Mesenchymal stem cell (in vitro differentiated cells and primary cell): ENCODE results near the gene PWWP2B.
A peak's percentile ranks its signal among the peaks of the same experiment; 100 is the strongest.

Source experiments
- DNase-seq: peaks from one replicate; pipeline ENCODE4 v3.0.0-alpha.2; 2013
- H2AFZ ChIP-seq: one replicate; pipeline ENCODE4 v1.6.1; 2013; ENCODE audit warnings: low read depth, mild to moderate bottlenecking, control low read depth, inconsistent platforms, low read length, moderate library complexity
- H2AK5ac ChIP-seq: 2 replicates; pipeline ENCODE4 v1.6.1; 2013; ENCODE audit warnings: low read length, moderate library complexity, mild to moderate bottlenecking, inconsistent platforms; ENCODE audit not compliant: severe bottlenecking
- H2BK120ac ChIP-seq: one replicate; pipeline ENCODE4 v1.6.1; 2013; ENCODE audit warnings: low read depth, mild to moderate bottlenecking, inconsistent platforms, low read length, moderate library complexity
- H2BK12ac ChIP-seq, 2 experiments: one replicate each; pipeline ENCODE4 v1.6.1; 2013; ENCODE audit warnings: inconsistent platforms in 2 of 2, low read length in 2 of 2, mild to moderate bottlenecking in 2 of 2, moderate library complexity in 2 of 2, control low read depth in 1 of 2
- H2BK15ac ChIP-seq: one replicate; pipeline ENCODE4 v1.6.1; 2013; ENCODE audit warnings: mild to moderate bottlenecking, low read depth, inconsistent platforms; ENCODE audit not compliant: poor library complexity, severe bottlenecking
- H2BK5ac ChIP-seq: 2 replicates; pipeline ENCODE4 v1.6.1; 2013; ENCODE audit warnings: low read depth, mild to moderate bottlenecking, low read length, control low read depth, inconsistent platforms; ENCODE audit not compliant: poor library complexity, severe bottlenecking
- H3K14ac ChIP-seq, 2 experiments: one replicate each; pipeline ENCODE4 v1.6.1; 2013; ENCODE audit warnings: inconsistent platforms in 2 of 2, low read length in 2 of 2, control low read depth in 1 of 2, mild to moderate bottlenecking in 1 of 2, moderate library complexity in 1 of 2
- H3K18ac ChIP-seq, 2 experiments: one replicate each; pipeline ENCODE4 v1.6.1; 2013; ENCODE audit warnings: inconsistent platforms in 2 of 2, low read length in 2 of 2, control low read depth in 1 of 2, low read depth in 1 of 2, mild to moderate bottlenecking in 1 of 2
- H3K23ac ChIP-seq, 2 experiments: one replicate each; pipeline ENCODE4 v1.6.1; 2013; ENCODE audit warnings: inconsistent platforms in 2 of 2, low read length in 2 of 2, mild to moderate bottlenecking in 2 of 2, moderate library complexity in 2 of 2, control low read depth in 1 of 2
- H3K27ac ChIP-seq: 2 replicates; pipeline ENCODE4 v1.5.1; 2013; ENCODE audit warnings: mild to moderate bottlenecking, moderate library complexity, low read length, control low read depth, inconsistent platforms; ENCODE audit not compliant: poor library complexity, severe bottlenecking
- H3K27me3 ChIP-seq, 2 experiments: 2 replicates each; pipeline versions ENCODE4 v1.6.1 to v1.7.0; 2013; ENCODE audit warnings: low read length in 2 of 2, mild to moderate bottlenecking in 2 of 2, moderate library complexity in 2 of 2, control low read depth in 1 of 2, inconsistent platforms in 1 of 2; ENCODE audit not compliant: control insufficient read depth in 1 of 2, insufficient read depth in 1 of 2
- H3K36me3 ChIP-seq, 2 experiments: 2 replicates each; pipeline versions ENCODE4 v1.6.1 to v1.7.0; 2013; ENCODE audit warnings: low read length in 2 of 2, control low read depth in 1 of 2, inconsistent platforms in 1 of 2, low read depth in 1 of 2, mild to moderate bottlenecking in 1 of 2; ENCODE audit not compliant: insufficient read depth in 2 of 2, control insufficient read depth in 1 of 2
- H3K4ac ChIP-seq, 2 experiments: one replicate each; pipeline ENCODE4 v1.6.1; 2013; ENCODE audit warnings: inconsistent platforms in 2 of 2, low read length in 2 of 2, mild to moderate bottlenecking in 2 of 2, moderate library complexity in 2 of 2, control low read depth in 1 of 2, low read depth in 1 of 2
- H3K4me1 ChIP-seq: 2 replicates; pipeline ENCODE4 v1.6.1; 2013; ENCODE audit warnings: low read depth, low read length, control low read depth; ENCODE audit not compliant: control insufficient read depth, insufficient read depth
- H3K4me2 ChIP-seq: 2 replicates; pipeline ENCODE4 v1.6.1; 2013; ENCODE audit warnings: low read length, mild to moderate bottlenecking, inconsistent platforms; ENCODE audit not compliant: poor library complexity, severe bottlenecking
- H3K4me3 ChIP-seq, 2 experiments: 2 replicates each; pipeline versions ENCODE4 v1.5.1 to v1.7.0; 2013; ENCODE audit warnings: low read length in 2 of 2, mild to moderate bottlenecking in 2 of 2, control low read depth in 1 of 2, low read depth in 1 of 2; ENCODE audit not compliant: insufficient read depth in 1 of 2
- H3K79me1 ChIP-seq: replicated peaks from 2 replicates; pipeline ENCODE4 v1.6.1; 2013; ENCODE audit warnings: mild to moderate bottlenecking, control low read depth, low read length, inconsistent platforms; ENCODE audit not compliant: poor library complexity, severe bottlenecking
- H3K9ac ChIP-seq: 2 replicates; pipeline ENCODE4 v1.7.0; 2013; ENCODE audit warnings: mild to moderate bottlenecking, low read length, moderate library complexity
- H3K9me3 ChIP-seq: 2 replicates; pipeline ENCODE4 v1.7.0; 2013; ENCODE audit warnings: mild to moderate bottlenecking, low read length; ENCODE audit not compliant: control insufficient read depth
- H4K8ac ChIP-seq: one replicate; pipeline ENCODE4 v1.6.1; 2013; ENCODE audit warnings: inconsistent platforms, mild to moderate bottlenecking, low read length, moderate library complexity
- H4K91ac ChIP-seq: one replicate; pipeline ENCODE4 v1.6.1; 2013; ENCODE audit warnings: mild to moderate bottlenecking, low read length, inconsistent platforms
- WGBS: methylation state at CpG from one replicate; pipeline ENCODE4 v1.1.7; 2013; ENCODE audit warnings: mixed read lengths; 5-methylcytosine and 5-hydroxymethylcytosine counted together

PWWP2B gene

DNA sequence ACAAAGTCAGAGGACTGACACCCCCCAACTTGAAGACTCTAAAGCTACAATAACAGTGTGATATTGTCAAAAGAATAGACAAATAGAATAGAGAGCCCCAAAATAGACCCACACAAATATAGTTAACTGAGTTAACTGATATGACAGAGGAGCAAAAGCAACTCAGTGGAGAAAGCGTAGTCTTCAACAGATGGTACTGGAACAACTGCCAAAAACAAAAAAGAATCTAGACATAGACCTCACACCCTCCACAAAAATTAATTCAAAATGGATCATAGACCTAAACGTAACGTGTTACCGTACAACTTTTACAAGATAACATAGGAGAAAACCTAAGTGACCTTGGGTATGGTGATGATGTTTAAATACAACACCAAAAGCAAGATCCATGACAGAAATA, 28.6 kb upstream of the PWWP2B start:
- H2BK120ac ChIP-seq, result no peak overlapping the region
- H3K23ac ChIP-seq, result no peak overlapping the region
- no peak overlapping the region for H2AK5ac ChIP-seq
- H2BK15ac ChIP-seq, result no peak overlapping the region
- no peaks in the 10 kb centered on the region for H3K9me3 ChIP-seq
- H3K4me3 ChIP-seq, result no peak overlapping the region
- no peak overlapping the region for H3K14ac ChIP-seq
- no peak overlapping the region for H3K9ac ChIP-seq
- no peak overlapping the region for H2AFZ ChIP-seq
- H3K27ac ChIP-seq, result no peak overlapping the region
- no peak overlapping the region for H3K18ac ChIP-seq
- no peaks in the 10 kb centered on the region for H3K27me3 ChIP-seq
- H4K8ac ChIP-seq, result no peak overlapping the region
- H3K4ac ChIP-seq, result no peak overlapping the region
- H2BK5ac ChIP-seq, result no peak overlapping the region
- WGBS, result 93% methylated on average over 1 of the region's 4 CpGs
- H4K91ac ChIP-seq, result no peak overlapping the region
- no peaks in the 10 kb centered on the region for H3K79me1 ChIP-seq
- peaks cover 19 to 34% of the 10 kb centered on the region in 2 experiments for H3K36me3 ChIP-seq
- H2BK12ac ChIP-seq, result no peak overlapping the region
- DNase-seq, result no peak
- peaks cover 2% of the 10 kb centered on the region for H3K4me1 ChIP-seq
- no peak overlapping the region for H3K4me2 ChIP-seq

DNA sequence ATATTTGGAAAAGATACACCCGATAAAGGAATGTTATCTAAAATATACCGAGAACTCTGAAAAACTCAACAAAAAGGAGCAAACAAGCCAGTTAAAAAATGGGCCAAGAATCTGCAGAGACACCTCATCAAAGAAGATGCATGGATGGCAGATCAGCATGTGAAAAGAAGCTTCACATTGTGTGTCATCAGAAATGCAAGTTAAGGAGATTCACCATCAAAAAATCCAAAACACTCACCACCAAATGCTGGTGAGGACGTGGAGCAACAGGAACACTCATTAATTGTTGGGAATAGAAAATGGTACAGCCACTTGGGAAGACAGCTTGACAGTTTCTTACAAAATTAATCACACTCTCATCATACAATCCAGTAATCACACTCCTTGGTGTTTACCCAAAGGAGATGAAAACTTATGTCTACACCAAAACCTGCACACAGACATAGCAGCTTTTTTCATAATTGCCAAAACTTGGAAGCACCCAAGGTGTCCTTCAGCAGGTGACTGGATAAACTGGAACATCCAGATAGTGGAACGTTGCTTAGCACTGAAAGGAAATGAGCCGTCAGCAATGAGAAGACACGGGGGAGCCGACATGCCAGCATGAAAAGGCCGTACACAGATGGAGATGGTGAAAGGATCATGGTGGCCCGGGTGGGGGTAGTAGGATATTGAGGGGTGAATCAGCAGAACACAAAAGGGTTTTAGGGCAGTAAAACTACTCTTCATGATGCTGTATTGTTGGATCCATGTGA, 27.9 kb upstream of the PWWP2B start:
- peaks cover 19 to 33% of the 10 kb centered on the region in 2 experiments for H3K36me3 ChIP-seq
- no peak overlapping the region for H3K4me2 ChIP-seq
- H2BK15ac ChIP-seq, result no peak overlapping the region
- 87% methylated on average over 9 of the region's 9 CpGs for WGBS
- no peak overlapping the region for H4K91ac ChIP-seq
- no peak overlapping the region for H3K4ac ChIP-seq
- H2AK5ac ChIP-seq, result no peak overlapping the region
- no peak overlapping the region for H3K27ac ChIP-seq
- no peak overlapping the region for H2BK5ac ChIP-seq
- no peak overlapping the region for H4K8ac ChIP-seq
- H3K79me1 ChIP-seq, result no peaks in the 10 kb centered on the region
- H3K14ac ChIP-seq, result no peak overlapping the region
- no peak overlapping the region for H2BK120ac ChIP-seq
- no peak overlapping the region for H2AFZ ChIP-seq
- H3K9ac ChIP-seq, result no peak overlapping the region
- H3K9me3 ChIP-seq, result no peaks in the 10 kb centered on the region
- peaks cover 2% of the 10 kb centered on the region for H3K4me1 ChIP-seq
- no peak for DNase-seq
- no peak overlapping the region for H3K23ac ChIP-seq
- no peaks in the 10 kb centered on the region for H3K27me3 ChIP-seq
- H3K18ac ChIP-seq, result no peak overlapping the region
- H3K4me3 ChIP-seq, result no peak overlapping the region
- no peak overlapping the region for H2BK12ac ChIP-seq

DNA sequence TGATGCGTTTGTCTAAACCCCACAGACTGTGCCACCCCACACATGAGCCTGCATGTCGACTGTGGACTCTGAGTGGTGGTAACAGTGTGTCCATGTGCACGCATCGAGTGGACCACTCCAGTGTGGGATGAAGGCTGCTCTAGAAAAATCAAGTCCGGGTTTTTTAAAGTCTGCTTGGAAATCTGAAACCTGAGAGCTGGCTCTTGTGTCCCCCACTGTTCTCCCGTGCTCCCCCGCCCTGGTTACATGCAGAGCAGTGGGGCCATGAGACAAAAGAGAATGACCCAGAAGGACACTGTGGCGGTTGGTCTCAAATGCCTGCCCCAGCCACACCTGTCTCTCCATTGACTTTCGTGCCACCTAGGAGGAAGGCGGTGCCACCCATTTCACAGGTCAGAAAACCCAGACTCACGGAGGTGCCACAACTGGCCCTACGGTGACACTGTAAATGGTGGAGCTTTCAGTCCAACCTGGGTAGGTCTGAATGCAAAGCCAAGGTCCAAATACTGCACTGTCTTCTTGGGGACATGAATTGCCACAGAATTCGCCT, 27.3 kb upstream of the PWWP2B start:
- WGBS, result 97% methylated on average over 12 of the region's 13 CpGs

DNA sequence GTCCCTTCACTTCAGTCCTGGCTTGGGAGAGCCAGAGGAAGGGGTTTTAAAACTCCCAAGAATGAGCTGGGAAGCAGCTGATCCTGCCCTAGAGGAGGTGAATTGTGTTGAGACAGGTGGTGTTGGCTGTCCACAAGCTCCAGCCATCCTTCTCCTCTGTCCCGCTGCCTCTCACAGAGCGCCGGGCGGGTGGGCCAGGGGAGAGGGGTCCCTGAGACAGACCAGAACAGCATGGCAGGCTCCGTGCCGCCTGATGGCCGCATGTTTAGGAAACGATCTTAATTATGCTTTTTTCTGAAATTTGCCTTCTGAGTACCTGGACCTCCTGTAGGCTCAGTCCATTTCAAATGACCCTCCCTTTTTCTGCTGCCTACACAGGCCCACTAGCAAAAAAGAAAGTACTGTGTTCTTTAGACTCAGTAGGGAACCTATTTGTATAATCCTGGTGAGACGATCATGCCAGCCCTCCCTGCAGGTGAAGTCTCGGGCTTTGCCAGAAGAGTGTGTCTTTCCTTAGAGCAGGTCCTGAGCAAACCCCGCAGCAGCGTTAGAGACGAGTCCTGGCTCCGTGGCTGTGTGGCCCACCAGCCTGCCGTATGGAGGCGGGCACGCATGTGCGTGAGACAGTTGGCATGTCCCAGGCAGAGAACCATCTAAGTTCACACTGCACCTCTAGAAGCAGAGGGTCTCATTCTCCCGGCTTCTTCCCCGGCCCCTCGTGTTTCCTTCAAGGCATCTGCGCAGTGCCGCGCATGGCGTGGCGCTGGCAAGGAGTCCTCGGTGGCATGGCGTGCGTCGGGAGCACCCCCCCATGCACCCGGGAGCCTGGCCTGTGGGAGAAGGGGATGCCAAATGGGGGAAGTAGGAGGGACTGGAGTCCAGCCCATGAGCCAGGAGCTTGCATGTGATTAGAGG, 26.3 kb upstream of the PWWP2B start:
- Histone ChIP-seq H3K27me3 (no peaks in the 10 kb centered on the region), H2BK12ac (no peak overlapping the region), H3K14ac (no peak overlapping the region), H3K4me1 (peaks cover 3% of the 10 kb centered on the region), H2AK5ac (no peak overlapping the region), H3K36me3 (peaks cover 10 to 23% of the 10 kb centered on the region in 2 experiments), H3K4me3 (no peak overlapping the region), H3K79me1 (no peaks in the 10 kb centered on the region), H3K27ac (no peak overlapping the region), H4K8ac (peak overlapping the region; percentile 38), H2BK5ac (no peak overlapping the region), H2BK120ac (no peak overlapping the region), H3K18ac (no peak overlapping the region), H3K23ac (no peak overlapping the region), H4K91ac (no peak overlapping the region), H3K4me2 (no peak overlapping the region), H2BK15ac (peak overlapping the region; percentile 2), H3K9ac (no peak overlapping the region), H3K4ac (no peak overlapping the region), H3K9me3 (no peaks in the 10 kb centered on the region), H2AFZ (no peak overlapping the region)
- 96% methylated on average over 31 of the region's 31 CpGs for WGBS
- no peak for DNase-seq

More for the DNA sequence above, 27.3 kb upstream of the PWWP2B start:
- DNase-seq, result no peak
- Histone ChIP-seq H2BK120ac (no peak overlapping the region), H3K9me3 (no peaks in the 10 kb centered on the region), H4K8ac (no peak overlapping the region), H3K14ac (no peak overlapping the region), H4K91ac (no peak overlapping the region), H3K4me2 (no peak overlapping the region), H3K4me1 (peaks cover 2% of the 10 kb centered on the region), H3K9ac (no peak overlapping the region), H3K27me3 (no peaks in the 10 kb centered on the region), H2BK12ac (no peak overlapping the region), H2BK5ac (no peak overlapping the region), H3K27ac (no peak overlapping the region), H3K36me3 (peaks cover 13 to 26% of the 10 kb centered on the region in 2 experiments), H3K79me1 (no peaks in the 10 kb centered on the region), H3K4me3 (no peak overlapping the region), H3K18ac (no peak overlapping the region), H2AK5ac (no peak overlapping the region), H3K23ac (no peak overlapping the region), H2AFZ (no peak overlapping the region), H3K4ac (no peak overlapping the region), H2BK15ac (no peak overlapping the region)
